C4-2B (cell line): Measurements from ENCODE around the gene ACLY.
"Not testable (repeated sequence)": the region's sequence is repeated elsewhere in the genome, so short reads cannot be mapped to it uniquely, and the experiment has no call there.

Experiments used
- H3K27ac ChIP-seq: fragments of 450-650 bp; 2 replicates; pipeline ENCODE4 v1.5.1; 2017
- ZFX ChIP-seq: fragments of 450-650 bp; IDR thresholded peaks from 2 replicates; pipeline ENCODE4 v1.6.1; 2017
- TF ChIP-seq, protein P1 (sequence below): fragments of 450-650 bp; conservative IDR thresholded peaks from 2 replicates; pipeline ENCODE4 v1.5.1; 2017; ENCODE audit warnings: mild to moderate bottlenecking

ACLY gene

DNA sequence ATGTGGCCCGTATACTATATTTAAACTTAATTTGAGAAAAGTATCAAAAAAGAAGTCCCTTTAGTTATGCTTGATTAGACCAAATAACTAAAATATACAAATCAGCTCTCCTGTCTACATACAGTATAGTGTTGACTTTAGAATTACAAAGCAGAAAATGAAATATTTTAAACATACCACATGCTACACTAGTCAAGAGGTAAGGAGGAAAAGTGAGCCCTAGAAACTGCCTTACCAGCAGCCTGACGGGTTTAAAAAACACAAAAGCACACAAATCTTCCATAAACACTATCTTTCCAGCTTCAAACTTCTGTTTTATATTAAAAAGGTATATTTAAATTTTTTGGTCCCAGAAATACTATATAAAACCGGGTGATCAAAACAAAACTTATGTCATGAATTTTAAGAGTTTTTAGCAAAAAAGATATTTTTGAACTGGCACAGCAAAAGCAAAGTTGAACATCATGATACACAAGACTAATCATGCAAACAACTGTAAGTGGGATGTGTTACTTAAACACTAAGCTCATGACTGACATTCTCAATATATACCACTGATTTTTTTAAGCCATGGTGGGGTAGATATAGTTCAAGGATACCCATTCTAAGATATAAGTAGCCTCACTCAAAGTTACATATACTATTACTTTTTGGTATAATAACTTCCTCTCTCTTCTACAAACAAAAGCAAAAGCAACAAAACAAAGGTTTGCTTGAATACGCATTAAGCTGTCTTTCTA is 69.3 kb downstream of the ACLY start:
- TF ChIP-seq, protein P1, sequence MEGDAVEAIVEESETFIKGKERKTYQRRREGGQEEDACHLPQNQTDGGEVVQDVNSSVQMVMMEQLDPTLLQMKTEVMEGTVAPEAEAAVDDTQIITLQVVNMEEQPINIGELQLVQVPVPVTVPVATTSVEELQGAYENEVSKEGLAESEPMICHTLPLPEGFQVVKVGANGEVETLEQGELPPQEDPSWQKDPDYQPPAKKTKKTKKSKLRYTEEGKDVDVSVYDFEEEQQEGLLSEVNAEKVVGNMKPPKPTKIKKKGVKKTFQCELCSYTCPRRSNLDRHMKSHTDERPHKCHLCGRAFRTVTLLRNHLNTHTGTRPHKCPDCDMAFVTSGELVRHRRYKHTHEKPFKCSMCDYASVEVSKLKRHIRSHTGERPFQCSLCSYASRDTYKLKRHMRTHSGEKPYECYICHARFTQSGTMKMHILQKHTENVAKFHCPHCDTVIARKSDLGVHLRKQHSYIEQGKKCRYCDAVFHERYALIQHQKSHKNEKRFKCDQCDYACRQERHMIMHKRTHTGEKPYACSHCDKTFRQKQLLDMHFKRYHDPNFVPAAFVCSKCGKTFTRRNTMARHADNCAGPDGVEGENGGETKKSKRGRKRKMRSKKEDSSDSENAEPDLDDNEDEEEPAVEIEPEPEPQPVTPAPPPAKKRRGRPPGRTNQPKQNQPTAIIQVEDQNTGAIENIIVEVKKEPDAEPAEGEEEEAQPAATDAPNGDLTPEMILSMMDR, result no peak
- no peak for TF ChIP-seq ZFX
- no peak overlapping the region for H3K27ac ChIP-seq

- no peak for TF ChIP-seq ZFX
- TF ChIP-seq, protein P1, result no peak
- H3K27ac ChIP-seq, result no peak overlapping the region
Measured at GRCh38 chr17:41848788-41849187, 70.0 kb downstream of the ACLY start.

DNA sequence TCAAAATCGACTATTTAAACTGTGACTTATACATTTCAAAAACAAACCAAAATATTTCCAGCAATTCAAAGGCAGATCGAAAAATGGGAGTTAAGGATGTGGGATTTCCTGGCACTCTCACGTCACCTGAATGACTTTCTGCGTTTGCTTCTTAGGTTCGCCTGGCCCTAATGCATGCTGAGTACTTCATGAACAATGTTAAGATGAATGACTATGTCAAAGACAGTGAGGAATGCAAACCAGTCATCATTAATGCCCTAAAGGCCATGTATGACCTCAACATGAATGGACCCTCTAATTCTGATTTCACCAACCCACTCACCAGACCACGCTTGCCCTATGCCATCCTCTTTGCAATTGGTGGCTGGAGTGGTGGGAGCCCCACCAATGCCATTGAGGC is 73.8 kb downstream of the ACLY start:
- TF ChIP-seq ZFX, result no peak
- TF ChIP-seq, protein P1, result no peak
- H3K27ac ChIP-seq, result no peak overlapping the region

DNA sequence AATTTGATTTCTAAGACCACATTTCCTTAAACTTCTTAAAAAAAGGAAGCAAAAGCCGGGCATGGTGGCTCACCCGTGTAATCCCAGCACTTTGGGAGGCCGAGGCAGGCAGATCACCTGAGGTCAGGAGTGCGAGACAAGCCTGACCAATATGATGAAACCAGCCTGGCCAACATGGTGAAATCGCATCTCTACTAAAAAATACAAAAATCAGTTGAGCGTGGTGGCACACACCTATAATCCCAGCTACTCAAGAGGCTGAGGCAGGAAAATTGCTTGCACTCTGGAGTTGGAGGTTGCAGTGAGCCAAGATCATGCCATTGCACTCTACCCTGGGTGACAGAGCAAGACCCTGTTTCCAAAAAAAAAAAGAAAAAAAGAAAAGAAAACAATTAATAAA is 78.0 kb downstream of the ACLY start:
- not testable (repeated sequence) for H3K27ac ChIP-seq

DNA sequence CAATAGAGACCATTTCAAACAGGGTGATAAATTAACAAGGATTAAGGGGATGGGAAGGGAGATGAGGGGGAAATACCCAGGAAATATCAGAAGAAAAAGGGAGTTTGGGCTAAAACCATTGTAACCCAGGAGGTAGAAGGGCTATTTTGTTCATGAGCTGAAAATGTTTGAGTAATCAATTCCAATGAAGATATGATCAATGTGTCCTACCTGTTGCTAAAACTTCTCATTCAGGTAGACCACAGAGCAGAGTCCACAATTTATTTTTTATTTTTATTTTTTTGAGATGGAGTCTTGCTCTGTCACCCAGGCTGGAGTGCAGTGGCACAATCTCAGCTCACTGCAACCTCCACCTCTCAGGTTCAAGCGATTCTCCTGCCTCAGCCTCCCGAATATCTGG is 79.3 kb downstream of the ACLY start:
- H3K27ac ChIP-seq, result not testable (repeated sequence)

GRCh38 chr17:41837761-41838538 is 80.8 kb downstream of the ACLY start, which contains the start of gene KLHL10:
Gene KLHL10 (plus strand): TSS chr17:41837825. CDS start chr17:41837933, 108 bp downstream.
- TF ChIP-seq ZFX, result no peak
- TF ChIP-seq, protein P1, result no peak
- H3K27ac ChIP-seq, result peak within 1 kb of the TSS; percentile 91

DNA sequence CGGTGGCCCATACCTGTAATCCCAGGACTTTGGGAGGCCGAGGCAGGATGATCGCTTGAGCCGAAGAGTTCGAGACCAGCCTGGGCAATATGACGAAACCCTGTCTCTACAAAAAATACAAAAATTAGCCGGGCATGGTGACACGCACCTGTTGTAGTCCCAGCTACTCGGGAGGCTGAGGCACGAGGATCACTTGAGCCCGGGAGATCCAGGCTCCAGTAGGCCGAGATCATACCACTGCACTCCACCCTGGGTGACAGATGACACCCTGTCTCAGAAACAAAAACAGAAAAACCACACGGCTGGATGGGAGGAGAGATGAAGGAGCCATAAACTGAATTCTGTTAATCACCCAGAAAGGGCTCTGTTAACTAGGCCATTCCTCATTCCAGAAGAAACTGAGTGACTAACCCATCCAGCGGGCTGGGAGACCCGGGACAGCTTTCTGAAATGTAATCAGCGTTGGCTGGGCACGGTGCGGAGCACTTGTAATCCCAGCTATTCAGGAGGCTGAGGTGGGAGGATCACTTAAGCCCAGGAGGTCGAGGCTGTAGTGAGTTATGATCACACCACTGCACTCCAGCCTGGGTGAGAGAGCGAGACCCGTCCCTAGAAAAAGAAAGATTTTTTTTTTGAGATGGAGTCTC is 82.1 kb downstream of the ACLY start:
- TF ChIP-seq ZFX, result no peak
- TF ChIP-seq, protein P1, result no peak
- H3K27ac ChIP-seq, result peak overlapping the region; percentile 91

- TF ChIP-seq ZFX, result peak; percentile 94
- TF ChIP-seq, protein P1, result no peak
- H3K27ac ChIP-seq, result peak within 1 kb of the TSS; percentile 91
Measured at GRCh38 chr17:41835800-41836549, 82.8 kb downstream of the ACLY start, which contains the start of gene NT5C3B. Gene NT5C3B (minus strand): TSS chr17:41836232. CDS start chr17:41836193, 39 bp downstream.
